SKM-1 treated with dmso at 0.1 percent for 144 hours (cell line): ENCODE measurements around the gene API5.
A peak's percentile ranks its signal among the peaks of the same experiment; 100 is the strongest.

Experiments
- DNase-seq: peaks from one replicate; lab custom pipeline; 2025; ENCODE audit not compliant: unreplicated experiment; lab: John Stamatoyannopoulos, UW

Gene API5

DNA sequence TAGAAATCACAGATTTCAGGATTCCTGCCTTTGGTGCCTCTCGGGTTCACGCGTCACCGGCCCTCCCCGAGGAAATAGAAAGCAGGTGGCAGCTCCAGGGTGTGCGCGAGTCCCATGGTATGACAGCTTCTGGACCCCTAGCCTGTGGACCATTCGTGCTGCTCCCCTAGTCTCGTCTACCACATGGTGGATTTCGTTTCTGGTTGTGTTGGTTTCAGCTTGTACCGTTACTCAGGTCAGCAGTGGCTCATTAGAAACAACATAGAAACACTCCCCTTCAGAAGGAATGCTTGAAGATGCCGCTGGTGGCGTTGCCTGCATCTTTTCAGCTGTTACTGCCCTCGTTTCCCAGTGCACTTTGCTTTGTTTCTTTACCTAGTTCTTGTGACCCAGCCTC lies 47.6 kb downstream of the API5 start:
- peak; percentile 39 for DNase-seq

DNA sequence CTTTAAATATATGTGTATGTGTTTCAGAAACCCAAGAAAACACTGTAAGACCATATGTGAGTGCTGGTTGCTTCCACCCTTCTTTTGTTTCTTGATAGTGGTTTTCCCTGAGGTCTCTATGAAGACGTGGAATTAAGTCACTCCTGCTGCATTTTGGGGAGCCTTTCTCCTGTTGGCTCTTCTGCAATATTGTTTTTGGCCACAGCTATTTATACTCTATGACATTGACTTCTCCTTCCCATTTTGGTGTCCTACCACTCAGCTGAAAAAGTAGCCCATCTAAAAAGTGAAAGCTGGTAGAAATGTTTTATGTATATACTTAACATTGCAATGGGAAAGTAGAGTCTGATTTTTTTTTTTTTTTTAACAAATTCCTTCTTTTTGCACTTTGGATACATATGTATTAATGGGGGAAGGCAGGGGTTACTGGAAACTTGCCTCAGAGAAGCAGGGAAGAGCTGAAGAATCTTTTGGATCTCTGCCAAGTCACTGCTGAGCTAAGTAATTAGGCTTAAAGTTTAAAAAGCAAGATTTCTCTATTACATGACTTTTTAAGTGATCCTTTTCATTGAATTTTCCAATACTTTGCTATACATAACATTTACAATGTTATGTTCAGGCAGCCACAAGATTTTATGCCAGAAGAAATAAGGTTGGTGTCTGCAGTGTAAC lies 48.7 kb downstream of the API5 start:
- DNase-seq: peak; percentile 56

DNA sequence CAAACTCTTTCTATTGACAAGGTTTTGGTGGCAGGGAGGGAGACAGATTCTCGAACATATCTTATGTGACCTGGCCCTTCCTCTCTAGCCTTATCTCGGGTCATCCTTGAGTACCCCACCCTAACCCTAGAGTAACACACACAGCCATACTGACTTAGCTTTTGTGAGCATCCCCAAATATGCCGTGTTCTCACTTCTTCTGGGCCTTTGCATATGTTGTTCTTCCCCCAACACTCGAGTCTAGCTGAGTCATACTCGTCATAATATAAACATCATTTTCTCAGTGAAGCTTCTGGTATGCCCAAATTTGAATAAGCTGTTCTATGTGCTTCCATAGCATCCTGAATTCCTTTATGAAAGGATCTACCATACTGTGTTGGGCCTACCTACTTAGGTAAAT lies 54.9 kb downstream of the API5 start:
- no peak for DNase-seq

DNA sequence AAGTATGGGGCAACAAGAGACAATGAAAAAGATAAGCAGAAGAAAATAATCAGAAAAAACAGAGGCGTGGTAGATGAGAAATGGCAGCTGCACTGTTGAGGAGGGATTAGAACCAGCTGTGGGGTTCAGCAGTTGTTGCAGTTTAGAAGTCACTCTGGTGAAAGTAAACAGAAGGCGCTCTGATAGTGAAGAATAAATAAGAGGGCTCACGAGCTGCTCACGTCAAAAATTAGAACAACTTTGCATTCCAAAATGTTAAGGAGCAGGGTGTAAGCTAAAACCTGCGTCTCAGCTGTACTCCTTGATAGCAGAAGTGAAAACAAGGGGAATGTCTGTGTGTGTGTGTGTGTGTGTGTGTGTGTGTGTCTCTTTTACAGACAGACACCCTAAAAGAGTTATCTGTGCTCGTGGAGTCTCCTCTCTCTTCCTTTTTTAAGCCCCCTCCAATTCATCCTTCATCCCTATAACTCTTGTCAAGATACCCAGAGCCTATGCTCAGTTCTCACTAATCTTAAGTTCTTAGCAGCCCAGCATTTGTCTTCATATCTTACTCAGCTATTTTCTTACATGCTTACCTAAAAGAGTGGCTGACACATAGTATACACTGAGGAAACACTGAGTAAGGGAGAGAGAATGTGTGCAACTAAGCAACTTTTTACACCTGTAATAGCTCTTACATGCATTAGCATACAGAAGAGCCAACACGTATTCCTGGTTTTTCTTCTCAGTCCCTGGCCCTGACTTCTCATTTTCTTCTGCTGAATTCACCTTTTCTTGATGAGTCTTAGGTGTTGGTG lies 55.8 kb downstream of the API5 start:
- no peak for DNase-seq

DNA sequence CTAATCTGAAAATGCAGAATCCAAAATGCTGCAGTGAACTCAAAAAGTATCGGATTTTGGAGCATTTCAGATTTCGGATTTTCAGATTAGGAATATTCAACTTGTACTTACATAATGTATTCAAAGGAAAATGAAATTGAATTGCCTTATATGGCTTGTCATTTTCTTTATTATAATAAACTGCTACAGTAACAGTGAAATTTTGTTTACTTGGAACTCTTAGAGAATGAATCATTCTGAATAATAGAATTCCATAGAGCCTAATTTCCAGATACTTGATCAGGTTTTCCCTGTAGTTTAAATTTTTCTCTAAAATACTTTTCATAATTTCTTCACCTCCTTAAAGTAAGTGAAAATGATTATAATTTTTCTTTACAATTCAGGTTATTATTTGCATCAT lies 64.3 kb downstream of the API5 start:
- no peak for DNase-seq

DNA sequence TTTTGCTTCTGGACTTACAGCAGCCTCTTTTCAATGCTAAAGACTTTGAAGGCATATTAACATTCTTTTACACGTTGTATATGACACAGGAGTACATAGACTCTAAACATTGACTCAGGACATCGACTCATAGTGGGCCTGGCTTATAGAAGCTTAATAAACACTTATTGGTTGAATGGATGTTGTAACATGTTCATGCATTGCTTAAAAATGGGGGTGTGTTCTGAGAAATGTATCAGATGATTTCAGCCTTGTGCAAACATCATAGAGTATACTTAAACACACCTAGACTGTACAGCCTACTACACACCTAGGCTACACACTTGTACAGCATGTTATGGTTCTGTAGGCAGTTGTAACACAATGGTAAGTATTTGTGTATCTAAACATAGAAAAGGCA lies 64.8 kb downstream of the API5 start:
- DNase-seq: no peak

DNA sequence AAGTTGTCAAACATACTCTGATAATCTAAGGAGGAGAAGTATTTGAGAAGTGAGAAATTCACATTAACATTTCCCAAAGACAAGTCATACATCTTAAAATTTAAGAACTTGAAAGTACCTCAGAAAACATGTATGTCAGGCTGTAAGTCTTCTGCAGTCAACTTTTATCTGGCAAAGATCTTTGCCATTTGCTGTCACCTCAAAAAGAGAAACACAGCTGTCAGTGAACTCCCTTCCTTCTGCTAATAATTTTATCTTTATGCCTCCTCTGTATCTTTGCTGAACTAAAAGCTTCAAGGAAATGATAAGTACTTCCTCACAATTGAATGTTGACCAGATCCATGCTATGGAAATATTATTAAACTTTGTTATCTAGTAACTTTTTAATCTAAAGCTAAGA lies 65.6 kb downstream of the API5 start:
- no peak for DNase-seq

DNA sequence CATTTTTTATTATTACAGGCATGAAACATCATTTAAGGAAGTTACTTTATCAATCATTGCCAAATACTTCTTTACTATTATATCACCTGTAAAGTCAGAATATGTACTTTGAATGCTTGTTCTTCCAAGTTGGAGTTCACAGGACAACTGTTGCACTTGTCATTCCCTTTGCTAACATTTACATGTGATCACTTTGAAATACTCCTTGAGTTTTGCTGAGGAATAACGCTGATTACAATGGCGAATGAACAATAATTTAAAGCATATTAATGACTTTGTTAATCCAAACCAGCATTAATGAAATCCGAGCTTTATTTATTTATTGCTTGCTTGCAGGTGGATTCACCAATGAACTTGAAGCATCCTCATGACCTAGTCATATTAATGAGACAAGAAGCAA lies 67.1 kb downstream of the API5 start:
- no peak for DNase-seq

DNA sequence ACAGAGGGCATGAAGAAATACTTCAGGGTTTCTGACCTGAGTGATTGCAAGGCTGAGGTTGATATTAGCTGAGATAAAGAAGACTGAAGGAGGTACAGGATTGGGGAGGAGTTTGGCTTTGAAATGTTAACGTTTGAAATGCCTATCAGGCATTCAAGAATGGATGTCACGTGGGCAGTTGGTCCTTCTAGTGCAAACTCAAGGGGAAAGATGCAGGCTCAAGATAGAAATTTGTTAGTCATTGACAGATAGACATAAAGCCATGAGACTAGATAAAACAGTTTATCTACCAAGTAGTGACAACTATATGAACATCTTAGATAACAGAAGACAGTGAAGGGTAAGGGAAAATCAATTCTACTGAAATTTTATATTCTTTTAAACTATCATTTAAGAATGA lies 70.0 kb downstream of the API5 start:
- no peak for DNase-seq

DNA sequence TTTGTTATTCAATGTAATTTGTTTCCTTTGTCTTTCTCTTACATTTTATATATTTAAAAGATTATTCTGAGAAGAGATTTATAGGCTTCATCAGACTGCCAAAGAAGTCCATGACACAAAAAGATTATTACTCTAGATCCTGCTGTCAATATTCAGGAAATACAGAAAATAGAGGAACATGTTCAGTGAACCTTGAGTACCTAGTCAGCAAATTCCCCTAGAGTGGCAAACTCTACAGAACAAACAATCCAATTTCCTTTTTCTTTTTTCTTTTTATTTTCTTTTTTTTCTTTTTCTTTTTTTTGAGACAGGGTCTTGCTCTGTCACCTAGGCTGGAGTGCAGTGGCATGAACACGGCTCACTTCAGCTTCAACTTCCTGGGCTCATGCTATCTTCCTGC lies 70.8 kb downstream of the API5 start:
- DNase-seq: no peak

DNA sequence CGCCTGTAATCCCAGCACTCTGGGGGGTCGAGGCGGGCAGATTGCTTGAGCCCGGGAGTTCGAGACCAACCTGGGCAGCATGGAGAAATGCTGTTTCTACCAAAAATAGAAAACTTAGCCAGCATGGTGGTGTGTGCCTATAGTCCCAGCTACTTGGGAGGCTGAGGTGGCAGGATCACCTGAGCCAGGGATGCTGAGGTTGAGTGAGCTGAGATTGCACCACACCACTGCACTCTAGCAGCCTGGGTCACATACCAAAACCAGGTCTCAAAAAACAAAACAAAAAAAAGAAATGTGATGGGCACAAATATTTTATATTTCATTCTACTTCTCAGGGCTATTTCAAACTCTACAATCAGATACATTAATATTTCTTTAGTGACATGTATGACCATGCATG lies 72.6 kb downstream of the API5 start:
- no peak for DNase-seq

DNA sequence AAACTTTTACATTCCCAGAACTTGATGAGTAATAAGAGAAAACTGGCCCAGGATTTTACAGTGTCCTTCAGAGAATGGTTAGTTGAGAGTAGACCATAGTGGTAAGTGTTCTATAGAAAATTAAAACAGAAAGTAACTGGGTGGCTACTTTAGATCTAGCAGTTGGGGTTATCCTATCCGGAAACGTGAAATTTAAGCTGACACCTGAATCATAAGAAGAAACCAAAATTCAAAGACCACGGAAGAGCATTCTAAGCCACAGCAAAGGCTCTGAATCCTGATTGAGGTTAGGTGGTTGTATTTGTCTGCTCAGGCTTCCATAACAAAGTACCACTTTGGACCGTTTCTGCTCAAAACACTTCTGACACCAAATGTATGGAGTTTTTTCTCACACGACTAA lies 80.9 kb downstream of the API5 start:
- DNase-seq: no peak

DNA sequence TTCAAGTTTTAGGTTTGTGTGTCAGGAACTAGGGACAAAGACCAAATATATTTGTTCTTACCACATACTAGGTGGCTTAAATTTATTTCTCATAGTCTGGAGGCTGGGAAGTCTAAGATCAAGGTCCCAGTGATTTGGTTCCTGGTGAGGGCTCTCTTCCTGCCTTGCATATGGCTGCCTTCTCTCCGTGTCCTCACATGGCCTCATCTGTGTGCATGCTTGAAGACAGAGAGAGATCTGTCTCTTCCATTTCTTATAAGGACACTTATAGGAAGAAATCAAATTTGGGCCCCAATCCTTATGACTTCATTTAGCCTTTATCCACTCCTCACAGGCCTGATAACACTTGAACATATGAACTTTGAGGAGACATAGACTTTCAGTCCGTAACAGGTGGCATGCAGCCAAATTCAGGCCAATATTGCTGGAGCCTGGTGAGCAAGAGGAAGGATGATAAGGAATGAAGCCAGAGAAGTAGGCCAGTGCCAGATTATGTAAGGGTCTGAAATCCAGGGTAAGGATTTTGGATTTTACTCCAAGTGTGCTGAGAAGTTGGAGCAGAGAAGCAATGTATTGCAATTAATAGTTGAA lies 82.1 kb downstream of the API5 start:
- no peak for DNase-seq
